NCI-H774 (cell line): ENCODE data around the gene CWC15.
A peak's percentile ranks its signal among the peaks of the same experiment; 100 is the strongest.
"Not testable (repeated sequence)": the region's sequence is repeated elsewhere in the genome, so short reads cannot be mapped to it uniquely, and the experiment has no call there.

ENCODE experiments used
- DNase-seq: peaks from one replicate; lab custom pipeline; 2025; lab: John Stamatoyannopoulos, UW

The CWC15 gene

DNA sequence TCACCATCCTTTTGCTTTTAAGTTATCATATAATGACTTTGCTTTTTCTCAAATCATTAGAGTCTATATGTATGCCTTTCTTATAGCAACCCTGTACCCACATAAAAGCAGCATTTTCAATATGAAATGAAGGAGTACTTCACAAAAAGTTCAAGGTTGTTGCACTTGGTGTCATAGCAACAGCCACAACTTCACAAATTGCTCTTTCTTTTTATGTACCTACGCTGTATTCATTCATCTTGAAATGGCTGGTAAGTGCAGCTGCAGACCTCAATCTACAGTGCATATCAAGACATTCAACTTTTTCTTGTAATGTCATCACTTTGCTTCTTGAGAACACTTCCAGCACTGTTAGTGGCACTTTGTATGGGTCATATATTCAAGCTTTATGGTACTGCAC, 18.6 kb downstream of the CWC15 start:
- DNase-seq: no peak

DNA sequence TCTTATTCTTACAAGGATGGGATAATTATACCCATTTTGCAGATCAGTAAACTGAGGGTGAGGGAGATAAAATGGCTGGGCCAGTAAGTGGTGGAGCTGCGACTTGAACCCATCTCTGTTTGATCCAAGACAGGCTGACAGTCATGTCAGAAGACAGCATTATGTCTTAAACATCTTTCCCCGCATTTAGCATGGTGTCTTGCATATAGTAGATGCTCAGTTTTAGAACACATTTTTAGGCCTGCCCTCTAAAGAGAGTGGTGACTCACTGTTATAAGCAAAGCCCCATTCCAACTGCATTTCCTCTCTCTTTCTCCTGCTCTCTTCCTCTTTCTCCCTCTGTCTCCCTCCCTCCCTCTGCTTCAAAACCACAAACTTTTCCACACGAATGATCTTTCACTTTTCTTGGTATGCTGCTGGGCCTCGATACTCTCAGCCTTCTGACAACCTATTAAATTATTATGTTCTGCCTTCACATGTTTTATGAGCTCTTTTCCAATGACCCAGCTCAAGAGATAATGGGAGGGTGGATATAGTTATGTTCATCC, 25.2 kb downstream of the CWC15 start:
- DNase-seq: no peak

DNA sequence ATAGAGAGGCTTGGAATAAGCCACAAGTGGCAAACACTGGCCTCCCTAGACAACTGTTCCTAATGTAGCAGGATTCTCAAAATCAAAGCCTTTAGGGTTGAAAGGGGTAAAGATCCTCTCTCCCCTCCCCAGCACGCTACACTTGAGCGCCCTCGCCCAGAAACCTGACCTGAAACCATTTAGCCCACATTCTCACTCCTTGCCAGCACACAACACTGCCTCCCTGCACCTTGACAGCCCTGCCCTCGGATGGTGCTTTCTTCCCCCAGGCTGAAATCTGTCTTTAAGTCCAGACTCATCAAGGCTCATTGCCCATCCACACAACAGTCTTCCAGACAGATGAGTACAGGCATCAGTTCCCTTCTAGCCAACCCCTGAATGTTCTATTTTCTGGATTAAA, 26.5 kb downstream of the CWC15 start:
- DNase-seq: no peak

DNA sequence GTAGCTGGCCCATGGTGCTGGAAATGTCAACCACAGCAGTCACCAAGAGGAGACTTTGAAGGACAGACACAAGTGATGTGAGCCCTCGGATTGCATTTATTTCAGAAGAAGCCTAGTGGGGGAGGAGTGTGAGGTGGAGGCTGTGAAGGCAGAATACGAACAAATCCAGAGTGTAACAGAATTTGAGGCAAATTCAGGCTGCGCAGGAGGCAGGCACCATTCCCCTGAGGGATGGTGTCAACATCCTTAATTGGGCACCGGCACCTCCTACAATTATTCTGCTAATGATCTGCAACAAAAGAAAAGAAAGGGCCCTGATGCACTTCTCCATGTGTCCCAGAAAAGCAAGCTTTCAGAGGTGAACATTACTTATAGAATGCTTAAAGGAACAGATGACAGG, 32.2 kb downstream of the CWC15 start:
- no peak for DNase-seq

DNA sequence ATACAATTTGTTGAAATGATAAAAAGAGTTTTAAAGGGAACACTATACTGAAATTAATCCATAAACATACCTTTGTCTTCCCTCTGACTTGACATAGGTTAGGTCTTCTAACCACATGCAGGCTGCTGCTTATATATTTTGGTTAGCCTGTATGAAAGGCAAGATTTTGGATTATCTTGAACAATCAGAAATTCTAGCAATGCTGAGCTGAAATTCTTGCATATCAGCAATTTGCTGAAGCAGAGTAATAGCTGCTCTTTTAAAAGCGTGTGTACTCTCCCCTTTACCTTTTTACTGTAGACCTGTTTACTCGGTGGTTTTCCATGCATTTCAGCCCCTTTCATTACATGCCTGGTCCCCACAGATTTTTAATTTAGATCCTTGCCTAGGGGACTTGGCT, 34.0 kb downstream of the CWC15 start:
- DNase-seq: no peak

DNA sequence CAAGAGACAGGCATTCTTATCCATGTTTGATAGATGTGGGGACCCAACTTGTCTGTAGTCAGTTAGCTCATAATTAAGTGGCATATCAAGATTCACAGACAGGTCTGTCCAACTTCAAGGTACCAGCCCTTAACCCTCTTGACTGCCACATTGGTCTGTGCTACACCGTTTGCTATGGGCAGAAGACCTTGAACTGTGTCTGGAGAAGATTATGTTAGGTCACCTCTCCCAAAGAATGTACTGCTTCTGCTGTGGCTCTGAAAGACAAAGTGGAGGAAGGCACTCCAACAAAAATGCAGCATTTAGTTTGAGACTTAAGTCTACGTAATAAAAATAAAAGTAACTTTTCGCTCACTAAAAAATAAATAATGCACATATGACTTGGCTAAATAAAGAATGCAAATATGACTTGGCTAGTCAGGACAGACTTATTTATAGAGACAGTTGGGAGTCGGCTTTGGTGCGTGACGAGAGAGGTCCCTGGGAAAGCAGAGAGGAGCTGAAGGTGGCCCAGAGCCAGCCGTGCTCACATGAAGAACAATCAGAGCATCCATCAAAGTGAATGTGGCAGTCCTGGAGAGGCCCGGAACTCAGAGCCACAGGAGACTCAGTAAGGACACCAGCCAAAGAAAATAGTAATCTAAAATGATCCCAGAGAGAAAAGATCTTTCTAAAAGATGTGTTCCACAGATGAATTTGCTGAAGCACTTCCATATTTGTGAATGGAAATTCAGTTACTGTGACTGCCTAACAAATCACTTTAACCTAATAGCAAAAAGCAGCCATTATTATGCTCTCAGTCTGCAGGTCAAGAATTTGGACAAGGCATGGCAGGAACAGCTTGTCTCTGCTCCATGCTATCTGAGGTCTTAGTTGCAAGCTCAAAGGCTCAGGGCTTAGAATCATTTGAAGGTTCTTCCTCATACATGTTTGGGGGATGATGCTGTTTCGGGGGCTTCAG, 35.0 kb downstream of the CWC15 start:
- DNase-seq: peak; percentile 46

DNA sequence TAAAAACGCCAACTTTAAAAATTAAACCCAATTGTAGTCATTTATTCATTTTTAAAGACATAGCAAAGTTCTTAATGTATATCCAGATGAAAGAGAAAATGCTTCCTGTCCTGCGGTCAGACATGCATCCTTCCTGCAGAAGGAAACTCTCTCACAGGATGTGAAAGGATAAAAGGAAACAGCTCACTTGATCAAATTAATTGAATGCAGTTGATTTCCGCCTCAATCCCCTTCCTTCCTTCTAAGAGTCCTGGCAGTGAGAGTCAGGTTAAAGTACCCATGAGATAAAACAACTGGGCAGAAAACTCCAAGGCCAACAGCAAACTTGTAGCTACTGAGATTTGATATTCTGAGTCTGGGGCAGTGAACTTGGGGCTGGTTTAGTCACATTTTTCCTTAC, 38.5 kb downstream of the CWC15 start:
- no peak for DNase-seq

DNA sequence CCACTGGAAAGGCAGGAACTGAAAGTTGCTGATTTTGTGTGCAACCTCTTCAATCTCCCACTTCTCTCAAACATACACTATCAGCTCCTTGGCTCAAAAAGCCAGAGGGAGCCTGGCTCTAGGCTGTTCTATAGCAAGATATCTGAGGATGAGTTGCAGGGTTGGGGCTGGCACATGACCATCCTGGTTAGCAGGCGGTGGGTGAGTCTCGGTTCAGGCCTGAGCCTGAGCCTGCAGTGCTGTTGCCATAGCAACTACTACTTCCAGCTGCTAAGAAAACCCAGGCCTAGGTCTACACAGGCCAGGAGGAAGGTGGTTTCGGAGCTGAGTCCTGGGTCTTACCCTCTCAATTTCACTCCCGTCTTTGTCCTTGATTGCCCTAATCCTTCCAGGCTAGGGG, 39.0 kb downstream of the CWC15 start:
- DNase-seq: no peak

DNA sequence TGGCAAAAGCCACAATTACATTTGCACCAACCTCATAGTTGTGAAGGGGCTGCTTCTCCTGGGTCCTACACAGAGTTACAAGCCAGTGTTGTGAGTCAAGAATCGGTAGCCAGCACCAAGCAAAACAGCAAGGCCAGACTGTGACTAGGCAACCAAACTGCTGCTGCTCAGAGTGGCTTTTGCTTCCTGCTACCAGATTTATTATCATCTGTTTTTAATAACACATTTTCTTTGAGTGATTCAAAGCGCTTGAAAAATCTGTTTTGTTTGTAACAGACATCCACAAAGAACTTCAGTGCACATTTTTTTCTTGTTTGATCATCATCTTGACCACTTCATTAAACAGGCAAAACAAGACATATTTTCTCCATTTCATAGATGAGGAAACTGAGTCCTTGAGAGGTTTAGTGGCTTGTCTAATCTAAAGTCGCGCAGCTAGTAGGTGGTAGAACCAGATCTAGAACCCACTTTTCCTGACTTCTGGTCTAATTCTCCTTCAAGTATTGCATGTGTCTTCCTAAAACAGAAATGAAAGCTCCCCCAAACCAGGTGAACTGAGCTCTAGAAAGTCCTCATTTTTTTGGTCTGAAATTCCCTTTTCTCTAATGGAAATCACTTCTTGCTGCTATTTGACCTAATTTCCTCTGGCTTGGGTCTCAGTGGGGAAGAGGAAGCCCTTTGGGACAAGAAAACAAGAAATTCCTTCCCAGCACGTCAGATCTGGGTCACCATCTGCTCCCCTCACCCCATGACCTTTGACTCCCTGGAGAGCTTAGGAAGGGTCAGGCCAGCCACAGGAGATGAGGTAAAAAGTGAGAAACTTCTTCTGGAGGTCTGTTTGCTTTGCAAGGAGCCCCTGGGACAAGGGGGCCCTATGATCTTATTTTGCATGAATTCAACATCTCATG, 39.9 kb downstream of the CWC15 start:
- no peak for DNase-seq

DNA sequence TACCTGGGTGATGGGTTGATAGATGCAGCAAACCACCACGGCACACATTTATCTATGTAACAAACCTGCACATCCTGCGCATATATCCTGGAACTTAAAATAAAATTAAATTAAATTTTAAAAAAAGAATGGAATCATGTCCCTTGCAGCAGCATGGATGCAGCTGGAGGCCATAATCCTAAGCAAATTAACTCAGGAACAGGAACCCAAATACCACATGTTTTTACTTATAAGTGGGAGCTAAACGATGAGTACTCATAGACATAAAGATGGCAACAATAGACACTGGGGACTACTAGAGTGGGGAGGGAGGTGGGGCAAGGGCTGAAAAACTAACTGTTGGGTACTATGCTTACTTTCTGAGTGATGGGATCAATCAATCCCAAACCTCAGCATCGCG, 40.9 kb downstream of the CWC15 start:
- no peak for DNase-seq

DNA sequence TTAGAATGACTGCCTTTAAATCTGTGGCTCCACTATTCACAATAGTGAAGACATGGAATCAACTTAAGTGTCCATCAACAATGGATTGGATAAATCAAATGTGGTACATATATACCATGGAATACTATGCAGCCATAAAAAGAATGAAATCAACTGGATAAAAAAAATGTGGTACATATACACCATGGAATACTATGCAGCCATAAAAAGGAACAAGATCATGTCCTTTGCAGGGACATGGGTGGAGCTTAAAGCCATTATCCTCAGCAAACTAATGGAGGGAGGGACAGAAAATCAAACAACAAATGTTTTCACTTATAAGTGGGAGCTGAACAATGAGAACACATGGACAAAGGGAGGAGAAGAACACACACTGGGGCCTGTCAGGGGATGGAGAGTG, 41.3 kb downstream of the CWC15 start:
- not testable (repeated sequence) for DNase-seq

DNA sequence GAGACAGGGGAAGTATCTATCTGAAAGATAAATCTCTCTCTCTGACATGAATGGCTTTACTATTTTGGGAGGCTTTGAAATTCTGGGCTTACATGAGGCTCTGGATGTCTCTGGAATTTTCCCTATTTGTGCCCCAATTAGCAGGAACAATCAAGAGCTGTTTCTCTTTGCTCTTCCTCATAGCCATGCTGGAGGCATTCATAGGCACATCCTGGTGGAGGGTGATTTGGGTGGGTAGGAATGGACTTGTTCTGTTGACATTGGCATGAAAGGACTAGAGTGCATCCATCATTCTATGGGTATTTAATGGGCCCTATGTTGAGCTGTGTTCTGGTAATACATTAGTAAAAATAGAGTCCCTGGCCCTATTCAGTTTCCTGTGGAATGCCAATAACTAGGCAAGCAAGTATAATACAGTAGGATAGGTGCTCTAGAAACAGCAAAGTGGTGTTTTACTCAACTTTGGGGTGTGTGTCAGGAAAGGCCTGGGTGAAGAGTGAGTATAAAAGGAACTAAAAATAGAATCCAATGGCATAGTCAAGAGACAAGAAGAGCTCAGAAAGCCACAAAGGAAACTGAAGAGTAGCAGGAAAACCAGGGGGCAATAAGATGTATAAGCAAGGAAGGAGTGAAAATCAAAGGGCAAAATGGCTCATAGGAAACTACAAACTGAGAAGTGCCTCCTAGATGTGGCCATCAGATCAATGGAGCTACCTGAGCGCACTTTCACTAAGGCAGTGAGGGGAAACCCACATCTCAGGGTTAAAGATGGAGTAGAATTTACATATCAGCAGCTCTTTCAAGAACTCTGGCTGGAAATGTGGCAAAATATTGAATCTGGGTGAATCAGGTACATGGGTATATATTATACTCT, 45.0 kb downstream of the CWC15 start:
- no peak for DNase-seq

DNA sequence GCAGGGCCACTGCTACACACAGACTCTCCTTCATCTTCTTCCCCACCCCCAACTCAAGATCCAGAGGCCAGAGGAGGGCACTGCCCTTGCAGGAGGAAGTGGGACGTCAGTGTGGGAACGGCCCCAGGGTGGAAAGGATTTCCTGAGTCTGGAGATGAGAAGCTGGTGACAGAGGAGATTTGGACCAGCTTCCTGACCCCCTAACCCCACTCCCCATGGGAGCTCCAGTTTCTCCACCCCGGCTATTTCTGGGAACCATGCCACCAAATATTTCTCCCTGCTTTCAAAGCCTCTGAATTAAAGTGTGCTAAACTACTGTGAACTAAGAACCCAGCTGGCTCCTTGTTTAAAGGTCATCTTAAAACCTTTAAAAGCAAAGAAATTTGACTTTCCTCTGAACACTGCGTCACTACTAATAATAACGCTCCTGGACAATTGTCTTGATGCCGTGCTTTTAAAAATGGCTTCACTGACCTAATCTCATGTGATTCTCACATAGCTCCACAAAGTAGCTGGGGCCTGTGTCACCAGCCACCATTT, 46.6 kb downstream of the CWC15 start:
- no peak for DNase-seq

DNA sequence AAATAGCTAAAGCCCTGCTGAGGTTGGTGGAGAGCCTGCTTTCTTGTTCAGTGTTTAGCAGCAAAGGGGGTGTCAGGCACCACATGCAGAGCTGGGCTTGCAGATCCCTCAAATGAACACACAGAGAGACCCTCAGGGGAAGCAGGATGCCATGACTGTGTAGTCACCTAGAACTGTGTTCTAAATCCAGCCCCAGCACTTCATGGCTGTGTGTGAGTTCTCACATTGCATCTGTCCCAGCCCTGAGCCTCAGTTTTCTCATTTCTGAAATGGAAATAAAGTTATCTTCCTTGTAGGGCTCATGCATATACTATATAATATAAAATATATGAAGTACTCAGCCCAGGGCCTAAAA, 47.1 kb downstream of the CWC15 start:
- no peak for DNase-seq

DNA sequence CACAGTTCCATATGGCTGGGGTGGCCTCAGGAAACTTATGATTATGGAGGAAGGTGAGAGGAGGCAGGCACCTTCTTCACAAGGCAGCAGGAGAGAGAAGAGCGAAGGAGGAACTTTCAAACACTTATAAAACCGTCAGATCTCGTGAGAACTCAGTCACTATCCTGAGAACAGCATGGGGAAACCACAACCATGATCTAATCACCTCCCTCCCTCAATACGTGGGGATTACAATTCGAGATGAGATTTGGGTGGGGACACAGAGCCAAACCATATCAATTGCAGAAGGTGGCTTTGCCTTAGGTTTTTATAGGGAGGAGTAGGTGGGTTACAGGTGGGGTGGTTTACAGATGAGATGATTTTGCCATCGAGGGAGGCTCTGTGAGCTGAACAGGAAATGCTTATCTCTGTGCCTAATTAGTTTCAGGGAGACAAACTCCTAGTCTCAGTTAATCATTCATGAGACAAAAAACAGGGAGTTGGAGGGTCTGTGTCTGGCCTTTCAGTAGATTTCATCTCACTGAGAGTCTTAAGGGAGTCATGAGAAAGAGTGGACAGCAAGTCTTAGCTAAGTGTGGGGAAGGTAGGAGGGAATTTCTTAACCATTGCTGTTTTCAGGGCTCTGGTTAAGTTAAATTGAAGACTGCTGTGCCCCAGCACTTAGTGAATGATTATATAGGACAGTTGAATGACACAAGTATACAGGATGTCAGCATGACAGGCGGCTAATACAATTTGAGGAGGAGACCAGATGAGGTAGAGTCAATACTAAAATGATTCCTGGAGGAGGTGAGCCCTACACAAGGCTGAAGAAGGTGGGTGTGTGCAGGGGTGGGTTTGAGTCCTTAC, 47.7 kb downstream of the CWC15 start:
- DNase-seq: no peak

DNA sequence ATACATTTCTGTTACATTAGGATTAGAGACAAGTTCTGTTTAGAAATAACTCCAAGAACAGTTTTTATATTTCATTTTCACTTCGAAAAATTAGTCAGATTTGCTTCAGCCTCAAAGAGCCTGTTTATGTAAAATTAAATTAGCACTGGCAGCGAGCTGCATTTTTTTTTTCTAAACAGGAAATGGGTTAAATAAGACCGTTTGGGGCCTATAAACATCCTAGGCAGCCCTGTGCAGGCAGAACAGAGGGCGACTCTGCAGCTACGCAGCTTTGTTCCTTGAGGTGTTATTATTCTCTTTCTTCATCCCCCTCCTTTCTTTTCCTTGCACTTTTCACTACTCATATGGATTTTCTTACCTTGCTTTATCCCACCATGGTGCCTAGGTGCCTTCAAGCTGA, 48.7 kb downstream of the CWC15 start:
- no peak for DNase-seq

DNA sequence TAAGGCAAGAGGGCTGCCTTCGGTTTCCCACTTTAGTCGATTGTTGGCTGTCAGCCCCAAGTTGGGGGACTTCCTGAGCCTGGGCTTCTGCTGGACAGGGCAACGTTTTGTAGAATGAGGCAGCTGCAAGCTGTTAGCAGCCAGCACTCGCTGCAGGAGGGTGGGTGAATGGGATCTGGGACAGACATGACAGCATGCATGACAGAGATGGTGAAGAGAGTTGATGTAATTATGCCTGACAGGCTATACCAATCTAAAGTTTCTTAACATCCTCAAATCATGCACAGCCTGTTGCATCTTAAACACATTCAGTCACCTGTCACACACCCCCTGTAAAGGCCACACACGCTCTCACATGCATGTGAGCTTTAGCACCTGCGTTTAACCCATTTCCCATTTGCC, 49.2 kb downstream of the CWC15 start:
- DNase-seq: no peak

DNA sequence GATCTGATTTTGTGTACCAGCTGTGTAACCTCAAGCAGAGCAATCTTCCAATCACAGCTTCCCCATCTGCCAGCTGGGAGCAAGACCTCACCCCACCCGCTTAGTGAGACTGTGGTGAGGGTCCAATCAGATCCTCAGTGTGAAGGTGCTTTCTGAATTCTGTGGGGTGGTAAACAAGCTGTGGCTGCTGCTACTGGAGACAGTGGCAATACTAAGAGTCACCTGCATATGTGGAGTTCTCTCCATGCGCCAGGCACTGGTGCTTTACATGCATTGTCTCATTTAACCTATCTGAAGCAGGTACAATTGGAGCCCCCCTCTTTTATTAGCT, 50.4 kb downstream of the CWC15 start:
- no peak for DNase-seq

DNA sequence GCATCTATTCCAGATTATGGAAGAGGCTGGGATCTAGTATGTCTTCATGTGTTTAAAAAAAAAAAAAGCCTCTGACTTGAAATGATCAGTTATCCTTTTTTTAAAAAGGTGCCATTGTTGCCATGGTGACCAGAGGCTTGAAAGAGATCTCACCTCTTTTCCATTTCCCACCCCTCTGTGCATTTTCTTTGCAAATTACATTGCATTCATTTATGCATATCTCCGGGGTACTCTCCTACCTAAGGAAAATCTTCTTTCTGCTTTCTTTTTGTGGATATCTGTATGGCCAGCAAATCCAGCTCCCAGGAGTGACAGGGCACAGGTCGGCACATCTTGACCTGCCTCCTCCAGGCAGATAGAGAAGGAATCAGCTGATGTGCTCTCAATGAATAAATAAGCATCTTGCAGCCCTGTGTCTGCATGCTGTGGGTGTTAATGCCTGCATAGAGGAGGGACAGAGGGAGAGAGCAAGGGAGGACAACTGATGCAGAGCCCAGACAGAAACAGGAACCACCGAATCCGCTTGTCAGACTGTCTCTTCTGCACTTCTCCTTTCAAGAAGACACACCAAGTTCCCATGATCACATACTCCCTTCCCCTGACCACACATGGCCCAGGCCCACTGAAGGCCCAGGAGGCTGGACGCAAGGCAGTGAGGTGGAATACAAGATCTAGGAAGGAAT, 50.9 kb downstream of the CWC15 start:
- no peak for DNase-seq

DNA sequence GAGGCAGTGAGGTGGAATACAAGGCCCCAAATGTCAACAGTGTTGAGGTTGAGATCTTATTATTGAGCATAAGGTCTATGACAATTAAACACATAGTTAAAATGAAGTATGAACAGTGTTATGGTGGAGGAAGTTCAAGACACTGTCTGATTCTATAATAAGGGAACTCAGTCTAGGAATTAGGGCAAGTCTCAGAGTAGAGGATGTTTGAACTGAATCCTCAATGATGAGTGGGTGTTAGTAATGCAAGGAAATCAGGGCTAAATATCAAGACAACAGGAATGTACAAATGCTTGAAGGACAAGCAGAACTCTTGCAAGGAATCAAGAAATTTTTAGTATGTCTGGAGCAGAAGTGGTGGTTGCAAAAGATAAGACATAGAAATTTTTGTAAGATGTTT, 53.0 kb downstream of the CWC15 start:
- no peak for DNase-seq
